ENCODE measurements around the gene RUNX3.

Gene RUNX3

GRCh38 chr1:24884751-24885150 lies 45.3 kb downstream of the RUNX3 start:
- TF ChIP-seq CEBPB (IDR thresholded peaks at IDR 0.05) (no peak), TEAD4 (IDR thresholded peaks at IDR 0.05) (no peak), REST (IDR thresholded peaks at IDR 0.05; ENCODE audit: low read depth) (no peak), ZBTB7A (IDR thresholded peaks at IDR 0.05; ENCODE audit: low read depth) (no peak), TCF12 (IDR thresholded peaks at IDR 0.05; ENCODE audit: low read depth) (no peak), FOXM1 (IDR thresholded peaks at IDR 0.05; ENCODE audit: borderline replicate concordance, low read depth) (no peak), USF1 (IDR thresholded peaks at IDR 0.05) (no peak), CREB1 (IDR thresholded peaks at IDR 0.05; ENCODE audit: low read depth) (no peak), MAX (IDR thresholded peaks at IDR 0.05) (no peak), EP300 (IDR thresholded peaks at IDR 0.05; ENCODE audit: borderline replicate concordance) (no peak), YY1 (IDR thresholded peaks at IDR 0.05; ENCODE audit: low read depth) (no peak), RAD21 (IDR thresholded peaks at IDR 0.05; ENCODE audit: low read depth) (no peak), NFIC (IDR thresholded peaks at IDR 0.05) (no peak), TAF1 (IDR thresholded peaks at IDR 0.05; ENCODE audit: low read depth) (no peak), EGR1 (IDR thresholded peaks at IDR 0.05) (no peak)

- TF ChIP-seq NFIC (IDR thresholded peaks at IDR 0.05), result no peak
- no peak for TF ChIP-seq EGR1 (IDR thresholded peaks at IDR 0.05)
- TF ChIP-seq EP300 (IDR thresholded peaks at IDR 0.05; ENCODE audit: borderline replicate concordance), result no peak
- no peak for TF ChIP-seq USF1 (IDR thresholded peaks at IDR 0.05)
- no peak for TF ChIP-seq YY1 (IDR thresholded peaks at IDR 0.05; ENCODE audit: low read depth)
- TF ChIP-seq TAF1 (IDR thresholded peaks at IDR 0.05; ENCODE audit: low read depth), result no peak
- no peak for TF ChIP-seq RAD21 (IDR thresholded peaks at IDR 0.05; ENCODE audit: low read depth)
- no peak for TF ChIP-seq ZBTB7A (IDR thresholded peaks at IDR 0.05; ENCODE audit: low read depth)
- no peak for TF ChIP-seq REST (IDR thresholded peaks at IDR 0.05; ENCODE audit: low read depth)
- TF ChIP-seq TEAD4 (IDR thresholded peaks at IDR 0.05), result no peak
- TF ChIP-seq MAX (IDR thresholded peaks at IDR 0.05), result no peak
- TF ChIP-seq CEBPB (IDR thresholded peaks at IDR 0.05), result no peak
- no peak for TF ChIP-seq TCF12 (IDR thresholded peaks at IDR 0.05; ENCODE audit: low read depth)
These were observed 49.0 kb downstream of the RUNX3 start for GRCh38 chr1:24881034-24881433.

- TF ChIP-seq REST (IDR thresholded peaks at IDR 0.05; ENCODE audit: low read depth) (no peak), NFIC (IDR thresholded peaks at IDR 0.05) (no peak), TCF12 (IDR thresholded peaks at IDR 0.05; ENCODE audit: low read depth) (no peak), USF1 (IDR thresholded peaks at IDR 0.05) (no peak), CREB1 (IDR thresholded peaks at IDR 0.05; ENCODE audit: low read depth) (no peak), EGR1 (IDR thresholded peaks at IDR 0.05) (no peak), CEBPB (IDR thresholded peaks at IDR 0.05) (no peak), FOXM1 (IDR thresholded peaks at IDR 0.05; ENCODE audit: borderline replicate concordance, low read depth) (no peak), EP300 (IDR thresholded peaks at IDR 0.05; ENCODE audit: borderline replicate concordance) (no peak)
These were observed 51.0 kb downstream of the RUNX3 start for GRCh38 chr1:24878775-24879742.
